Parathyroid adenoma (tissue), 2 donors: ENCODE results near the gene AKAP9.
"Not testable (repeated sequence)": the region's sequence is repeated elsewhere in the genome, so short reads cannot be mapped to it uniquely, and the experiment has no call there.

Experiments
- H2AFZ ChIP-seq: fragments of 300-600 bp; sonication (generic); one replicate; pipeline ENCODE4 v1.7.0; 2017; ENCODE audit warnings: antibody characterized with exemption, mild to moderate bottlenecking
- H3K27ac ChIP-seq: fragments of 300-600 bp; sonication (generic); one replicate; pipeline ENCODE4 v1.7.0; 2017
- H3K27me3 ChIP-seq: fragments of 300-600 bp; sonication (generic); one replicate; pipeline ENCODE4 v1.7.0; 2017; ENCODE audit warnings: low read length; ENCODE audit not compliant: control insufficient read depth, insufficient read depth
- H3K36me3 ChIP-seq: fragments of 300-600 bp; sonication (generic); one replicate; pipeline ENCODE4 v1.7.0; 2017; ENCODE audit warnings: low read length; ENCODE audit not compliant: control insufficient read depth, insufficient read depth
- H3K4me1 ChIP-seq: fragments of 300-600 bp; sonication (generic); one replicate; pipeline ENCODE4 v1.7.0; 2017; ENCODE audit warnings: control low read depth
- H3K4me2 ChIP-seq: fragments of 300-600 bp; sonication (generic); one replicate; pipeline ENCODE4 v1.7.0; 2017; ENCODE audit warnings: low read length
- H3K4me3 ChIP-seq: fragments of 300-600 bp; sonication (generic); one replicate; pipeline ENCODE4 v1.7.0; 2017; ENCODE audit warnings: low read depth, low read length
- H3K79me2 ChIP-seq: fragments of 300-600 bp; sonication (generic); one replicate; pipeline ENCODE4 v1.7.0; 2017; ENCODE audit warnings: control low read depth
- H3K9ac ChIP-seq: fragments of 300-600 bp; sonication (generic); one replicate; pipeline ENCODE4 v1.7.0; 2017; ENCODE audit warnings: mild to moderate bottlenecking
- H3K9me3 ChIP-seq: fragments of 300-600 bp; sonication (generic); one replicate; pipeline ENCODE4 v1.7.0; 2017; ENCODE audit warnings: low read length; ENCODE audit not compliant: control insufficient read depth
- TF ChIP-seq, protein P1 (sequence below): fragments of 300-600 bp; sonication (generic); IDR thresholded peaks from one replicate; pipeline ENCODE4 v1.7.0; 2017; ENCODE audit warnings: antibody characterized with exemption, mild to moderate bottlenecking
- donor health status: primary hyperparathyroidism.

AKAP9 gene

DNA sequence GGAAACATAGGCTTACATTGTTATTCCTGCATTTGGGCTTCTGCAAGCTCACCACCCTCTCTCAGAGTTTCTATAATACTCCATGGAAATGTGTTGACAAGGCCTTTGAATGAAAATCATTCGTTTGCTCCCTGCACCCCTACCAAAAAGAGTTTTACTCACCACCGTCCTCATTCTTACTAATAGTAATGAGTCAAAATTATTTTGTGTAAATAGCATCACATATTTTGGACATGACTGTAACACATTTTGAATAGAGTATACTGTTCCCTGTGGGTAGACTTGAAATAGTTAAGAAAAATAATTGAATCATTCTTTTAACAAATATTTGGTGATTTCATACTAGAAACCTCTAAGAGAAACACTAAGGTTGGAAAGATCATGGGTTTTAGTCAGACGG lies 84.6 kb downstream of the AKAP9 start:
- Histone ChIP-seq H3K27ac (no peak overlapping the region), H3K79me2 (no peaks in the 10 kb centered on the region), H3K4me2 (no peak overlapping the region), H3K4me3 (no peak overlapping the region), H3K27me3 (no peaks in the 10 kb centered on the region), H3K9ac (no peak overlapping the region), H2AFZ (no peak overlapping the region), H3K4me1 (no peaks in the 10 kb centered on the region), H3K36me3 (no peaks in the 10 kb centered on the region), H3K9me3 (no peaks in the 10 kb centered on the region)
- TF ChIP-seq, protein P1, sequence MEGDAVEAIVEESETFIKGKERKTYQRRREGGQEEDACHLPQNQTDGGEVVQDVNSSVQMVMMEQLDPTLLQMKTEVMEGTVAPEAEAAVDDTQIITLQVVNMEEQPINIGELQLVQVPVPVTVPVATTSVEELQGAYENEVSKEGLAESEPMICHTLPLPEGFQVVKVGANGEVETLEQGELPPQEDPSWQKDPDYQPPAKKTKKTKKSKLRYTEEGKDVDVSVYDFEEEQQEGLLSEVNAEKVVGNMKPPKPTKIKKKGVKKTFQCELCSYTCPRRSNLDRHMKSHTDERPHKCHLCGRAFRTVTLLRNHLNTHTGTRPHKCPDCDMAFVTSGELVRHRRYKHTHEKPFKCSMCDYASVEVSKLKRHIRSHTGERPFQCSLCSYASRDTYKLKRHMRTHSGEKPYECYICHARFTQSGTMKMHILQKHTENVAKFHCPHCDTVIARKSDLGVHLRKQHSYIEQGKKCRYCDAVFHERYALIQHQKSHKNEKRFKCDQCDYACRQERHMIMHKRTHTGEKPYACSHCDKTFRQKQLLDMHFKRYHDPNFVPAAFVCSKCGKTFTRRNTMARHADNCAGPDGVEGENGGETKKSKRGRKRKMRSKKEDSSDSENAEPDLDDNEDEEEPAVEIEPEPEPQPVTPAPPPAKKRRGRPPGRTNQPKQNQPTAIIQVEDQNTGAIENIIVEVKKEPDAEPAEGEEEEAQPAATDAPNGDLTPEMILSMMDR: no peak

DNA sequence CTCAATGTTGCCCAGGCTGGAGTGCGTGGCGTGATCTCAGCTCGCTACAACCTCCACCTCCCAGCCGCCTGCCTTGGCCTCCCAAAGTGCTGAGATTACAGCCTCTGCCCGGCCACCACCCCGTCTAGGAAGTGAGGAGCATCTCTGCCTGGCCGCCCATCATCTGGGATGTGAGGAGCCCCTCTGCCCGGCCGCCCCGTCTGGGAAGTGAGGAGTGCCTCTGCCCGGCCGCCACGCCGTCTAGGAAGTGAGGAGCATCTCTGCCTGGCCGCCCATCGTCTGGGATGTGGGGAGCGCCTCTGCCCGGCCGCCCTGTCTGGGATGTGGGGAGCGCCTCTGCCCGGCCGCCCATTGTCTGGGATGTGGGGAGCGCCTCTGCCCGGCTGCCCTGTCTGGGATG lies 86.0 kb downstream of the AKAP9 start:
- H3K9me3 ChIP-seq, H2AFZ ChIP-seq, H3K27ac ChIP-seq, H3K9ac ChIP-seq, H3K79me2 ChIP-seq, H3K4me2 ChIP-seq, H3K27me3 ChIP-seq, H3K36me3 ChIP-seq, H3K4me1 ChIP-seq, H3K4me3 ChIP-seq: not testable (repeated sequence)

- not testable (repeated sequence) for H3K4me3 ChIP-seq, H3K27ac ChIP-seq, H3K4me1 ChIP-seq, H3K36me3 ChIP-seq, H3K27me3 ChIP-seq, H3K9ac ChIP-seq, H3K4me2 ChIP-seq, H3K79me2 ChIP-seq, H3K9me3 ChIP-seq, H2AFZ ChIP-seq
Measured at GRCh38 chr7:92027128-92027527, 86.5 kb downstream of the AKAP9 start.

DNA sequence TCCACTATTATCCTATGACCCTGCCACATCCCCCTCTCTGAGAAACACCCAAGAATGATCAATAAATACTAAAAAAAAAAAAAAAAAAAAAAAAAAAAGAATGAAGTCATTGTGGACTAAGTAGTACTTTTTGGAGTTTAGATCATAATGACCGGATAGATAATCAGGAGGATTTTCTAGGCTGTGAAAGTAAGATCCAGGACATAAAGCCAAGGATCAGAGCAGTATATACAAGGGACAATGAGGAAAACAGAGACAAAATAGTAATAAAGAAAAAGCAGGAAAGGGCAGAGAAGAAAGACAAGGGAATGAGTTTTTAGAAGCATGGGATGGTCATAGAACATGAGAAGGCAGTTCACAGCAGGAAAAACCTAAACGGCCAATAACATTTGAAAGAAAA lies 87.6 kb downstream of the AKAP9 start:
- no peak overlapping the region for H3K4me3 ChIP-seq
- TF ChIP-seq, protein P1: no peak
- no peaks in the 10 kb centered on the region for H3K4me1 ChIP-seq
- H3K9me3 ChIP-seq: no peaks in the 10 kb centered on the region
- H3K27me3 ChIP-seq: no peaks in the 10 kb centered on the region
- no peaks in the 10 kb centered on the region for H3K79me2 ChIP-seq
- no peak overlapping the region for H2AFZ ChIP-seq
- no peak overlapping the region for H3K9ac ChIP-seq
- H3K36me3 ChIP-seq: no peaks in the 10 kb centered on the region
- H3K4me2 ChIP-seq: no peak overlapping the region
- H3K27ac ChIP-seq: no peak overlapping the region

GRCh38 chr7:92028686-92029085 lies 88.0 kb downstream of the AKAP9 start:
- no peak overlapping the region for H2AFZ ChIP-seq
- H3K36me3 ChIP-seq: no peaks in the 10 kb centered on the region
- TF ChIP-seq, protein P1: no peak

GRCh38 chr7:92034116-92034515 lies 93.5 kb downstream of the AKAP9 start:
- Histone ChIP-seq H3K27me3 (no peaks in the 10 kb centered on the region), H3K4me1 (no peaks in the 10 kb centered on the region), H3K9ac (no peak overlapping the region), H3K4me3 (no peak overlapping the region), H3K79me2 (no peaks in the 10 kb centered on the region), H2AFZ (no peak overlapping the region), H3K27ac (no peak overlapping the region), H3K36me3 (no peaks in the 10 kb centered on the region), H3K4me2 (no peak overlapping the region), H3K9me3 (no peaks in the 10 kb centered on the region)
- TF ChIP-seq, protein P1: no peak

More at GRCh38 chr7:92028686-92029085, 88.0 kb downstream of the AKAP9 start:
- H3K9me3 ChIP-seq: no peaks in the 10 kb centered on the region
- H3K4me3 ChIP-seq: no peak overlapping the region
- no peak overlapping the region for H3K9ac ChIP-seq
- no peaks in the 10 kb centered on the region for H3K4me1 ChIP-seq
- H3K27ac ChIP-seq: no peak overlapping the region
- H3K4me2 ChIP-seq: no peak overlapping the region
- no peaks in the 10 kb centered on the region for H3K27me3 ChIP-seq
- H3K79me2 ChIP-seq: no peaks in the 10 kb centered on the region
